IMR-90 (cell line): ENCODE measurements around the gene SHC1. TPM values are rescaled to one million over a fixed set of nuclear protein-coding genes. Genes with fewer than 3 reads are reported as not detected.

Source experiments
- ATAC-seq: fragments of 200-7000 bp; cut with Tn5 transposase; 2 replicates; pipeline ENCODE4 v1.9.1; 2020; ENCODE audit warnings: low read depth, mild to moderate bottlenecking, moderate library complexity
- BruUV-seq: library from RNA; stranded (reverse); fragments of 400-500 nt; replicated peaks from 2 replicates; lab custom pipeline; 2021; lab: Mats Ljungman, UMichigan
- CTCF ChIA-PET: fragments of 300-600 bp; formaldehyde crosslinking; extraction: SDS; loops from one replicate; lab custom pipeline; 2021; ENCODE audit warnings: antibody characterized with exemption; lab: Yijun Ruan, JAX
- POLR2A ChIA-PET: fragments of 300-600 bp; sonication (Branson Sonifier 250); formaldehyde crosslinking; loops from one replicate; lab custom pipeline; 2022; ENCODE audit warnings: antibody characterized with exemption; ENCODE audit not compliant: unreplicated experiment; lab: Charles Lee
- DNase-seq: peaks from one replicate; pipeline ENCODE4 v3.0.0; 2013
- H2AFZ ChIP-seq: replicated peaks from 2 replicates; pipeline ENCODE3; 2013; ENCODE audit warnings: low read length, mild to moderate bottlenecking; ENCODE audit not compliant: poor library complexity
- H2AK5ac ChIP-seq: 2 replicates; pipeline ENCODE4 v1.6.1; 2013; ENCODE audit warnings: low read depth, low read length, inconsistent platforms
- H2AK9ac ChIP-seq: replicated peaks from 2 replicates; pipeline ENCODE3; 2013; ENCODE audit warnings: mild to moderate bottlenecking, low read depth, low read length, moderate library complexity; ENCODE audit not compliant: poor library complexity
- H2BK120ac ChIP-seq: 2 replicates; pipeline ENCODE4 v1.6.1; 2013; ENCODE audit warnings: low read depth, low read length, inconsistent platforms
- H2BK15ac ChIP-seq: 3 replicates; pipeline ENCODE4 v1.6.1; 2013; ENCODE audit warnings: low read depth, low read length, inconsistent platforms
- H2BK20ac ChIP-seq: 2 replicates; pipeline ENCODE4 v1.6.1; 2013; ENCODE audit warnings: low read depth, mild to moderate bottlenecking, inconsistent platforms, low read length, moderate library complexity
- H2BK5ac ChIP-seq: 2 replicates; pipeline ENCODE4 v1.6.1; 2013; ENCODE audit warnings: mild to moderate bottlenecking, low read depth, low read length, inconsistent platforms; ENCODE audit not compliant: poor library complexity, severe bottlenecking
- H3K14ac ChIP-seq: replicated peaks from 2 replicates; pipeline ENCODE4 v1.6.1; 2013; ENCODE audit warnings: low read depth, low read length, inconsistent platforms
- H3K18ac ChIP-seq: 2 replicates; pipeline ENCODE4 v1.6.1; 2013; ENCODE audit warnings: low read depth, low read length, control low read depth
- H3K23ac ChIP-seq: 2 replicates; pipeline ENCODE4 v1.6.1; 2013; ENCODE audit warnings: low read depth, low read length, inconsistent platforms
- H3K27ac ChIP-seq: 2 replicates; pipeline ENCODE4 v1.5.1; 2013; ENCODE audit warnings: mild to moderate bottlenecking, control low read depth, low read length; ENCODE audit not compliant: insufficient read depth
- H3K27me3 ChIP-seq: 2 replicates; pipeline ENCODE4 v1.6.1; 2013; ENCODE audit warnings: low read length; ENCODE audit not compliant: control insufficient read depth, insufficient read depth
- H3K36me3 ChIP-seq: 2 replicates; pipeline ENCODE4 v1.6.1; 2013; ENCODE audit warnings: low read length, mixed read lengths; ENCODE audit not compliant: control insufficient read depth, insufficient read depth
- H3K4ac ChIP-seq: 2 replicates; pipeline ENCODE4 v1.6.1; 2013; ENCODE audit warnings: low read depth, low read length, inconsistent platforms
- H3K4me1 ChIP-seq: 2 replicates; pipeline ENCODE4 v1.6.1; 2013; ENCODE audit warnings: low read length, mixed read lengths; ENCODE audit not compliant: control insufficient read depth, insufficient read depth
- H3K4me2 ChIP-seq: 2 replicates; pipeline ENCODE4 v1.6.1; 2013; ENCODE audit warnings: low read depth, mild to moderate bottlenecking, control low read depth, low read length, moderate library complexity
- H3K4me3 ChIP-seq: 2 replicates; pipeline ENCODE4 v1.5.1; 2013; ENCODE audit warnings: low read depth, mild to moderate bottlenecking, control low read depth, low read length, moderate library complexity; ENCODE audit not compliant: insufficient read depth
- H3K56ac ChIP-seq: 2 replicates; pipeline ENCODE4 v1.6.1; 2013; ENCODE audit warnings: low read length, inconsistent platforms; ENCODE audit not compliant: insufficient read depth; ENCODE audit errors: extremely low read depth
- H3K79me1 ChIP-seq, 2 experiments: 2 replicates each; pipeline ENCODE4 v1.6.1; 2013; ENCODE audit warnings: low read length in 2 of 2, inconsistent platforms in 1 of 2, low read depth in 1 of 2
- H3K9ac ChIP-seq: 2 replicates; pipeline ENCODE4 v1.6.1; 2013; ENCODE audit warnings: low read depth, low read length, control low read depth
- H3K9me1 ChIP-seq: 2 replicates; pipeline ENCODE4 v1.6.1; 2013; ENCODE audit warnings: low read length, inconsistent platforms; ENCODE audit not compliant: insufficient read depth
- H3K9me3 ChIP-seq: 2 replicates; pipeline ENCODE4 v1.6.1; 2013; ENCODE audit warnings: low read length; ENCODE audit not compliant: control insufficient read depth, insufficient read depth
- H4K20me1 ChIP-seq: 2 replicates; pipeline ENCODE4 v1.6.1; 2013; ENCODE audit warnings: low read length, inconsistent platforms; ENCODE audit not compliant: insufficient read depth
- H4K5ac ChIP-seq: 2 replicates; pipeline ENCODE4 v1.6.1; 2013; ENCODE audit warnings: mild to moderate bottlenecking, low read depth, low read length, control low read depth
- H4K8ac ChIP-seq, 2 experiments: 2 replicates each; pipeline ENCODE4 v1.6.1; 2013; ENCODE audit warnings: low read depth in 2 of 2, low read length in 2 of 2, control low read depth in 1 of 2, inconsistent platforms in 1 of 2
- H4K91ac ChIP-seq: 2 replicates; pipeline ENCODE4 v1.6.1; 2013; ENCODE audit warnings: low read depth, low read length, inconsistent platforms; ENCODE audit not compliant: insufficient read depth
- CEBPB ChIP-seq: IDR thresholded peaks from 2 replicates; pipeline ENCODE4 v1.6.1; 2012; ENCODE audit warnings: low read depth, low read length, improper control_type of control experiment
- FOS ChIP-seq: fragments of 150-350 bp; IDR thresholded peaks from 2 replicates; pipeline ENCODE4 v1.6.1; 2016; ENCODE audit warnings: low read depth, low read length
- MAFK ChIP-seq: IDR thresholded peaks from 2 replicates; pipeline ENCODE4 v1.6.1; 2012; ENCODE audit warnings: low read depth, low read length, improper control_type of control experiment
- RFX5 ChIP-seq: IDR thresholded peaks from 2 replicates; pipeline ENCODE4 v1.8.0; 2012; ENCODE audit warnings: low read depth, mild to moderate bottlenecking, low read length, moderate library complexity
- SMC3 ChIP-seq: fragments of 150-350 bp; IDR thresholded peaks from 2 replicates; pipeline ENCODE4 v1.6.1; 2016; ENCODE audit warnings: low read depth, mild to moderate bottlenecking, antibody characterized with exemption, low read length, moderate library complexity
- WGBS, 2 experiments: methylation state at CpG; one replicate each; pipeline versions ENCODE4 v1.1.5 to v1.1.7; 2013; ENCODE audit warnings: missing lambda C conversion rate in 2 of 2; ENCODE audit not compliant: insufficient read length in 1 of 2; ENCODE audit errors: extremely low coverage in 2 of 2; 5-methylcytosine and 5-hydroxymethylcytosine counted together
- dilution Hi-C: fragments of 300-500 bp; cut with HindIII; formaldehyde crosslinking; loops from one replicate; pipeline ENCODE4 v1.14.3; 2018; ENCODE audit warnings: low sequenced_read_pairs; ENCODE audit not compliant: unreplicated experiment
- in situ Hi-C: fragments of 300-500 bp; cut with MboI; formaldehyde crosslinking; loops from 3 replicates; pipeline ENCODE4 v1.14.3; 2019; ENCODE audit warnings: low sequenced_read_pairs, inconsistent platforms, mixed read lengths
- intact Hi-C: fragments of 100-400 bp; cut with micrococcal nuclease; formaldehyde crosslinking; loops from 2 replicates; pipeline ENCODE4 v1.10.0; 2022
- polyA plus RNA-seq, 3 experiments: library from polyadenylated mRNA; depleted of rRNA; stranded (reverse); fragments of >200 nt; gene quantifications; 2 replicates each; pipeline ENCODE4 v1.2.3, GENCODE V29; 2012; ENCODE audit warnings: low replicate concordance in 1 of 3
- total RNA-seq: library from RNA; depleted of rRNA; stranded (reverse); fragments of >200 nt; gene quantifications from 2 replicates; pipeline ENCODE4 v1.2.3, GENCODE V29; 2012
- TF ChIP-seq, protein P1 (sequence below): conservative IDR thresholded peaks from 2 replicates; pipeline ENCODE4 v1.5.1; 2012; ENCODE audit warnings: mild to moderate bottlenecking, low read depth, low read length, improper control_type of control experiment
- TF ChIP-seq, protein P2 (sequence below): fragments of 150-350 bp; IDR thresholded peaks from 2 replicates; pipeline ENCODE4 v1.6.1; 2017; ENCODE audit warnings: mild to moderate bottlenecking, antibody characterized with exemption, low read length, low read depth

The SHC1 gene
- total and polyA plus RNA-seq, 2 of the 4 experiments (the other 2 are of a cell fraction), result 352 to 355 TPM

DNA sequence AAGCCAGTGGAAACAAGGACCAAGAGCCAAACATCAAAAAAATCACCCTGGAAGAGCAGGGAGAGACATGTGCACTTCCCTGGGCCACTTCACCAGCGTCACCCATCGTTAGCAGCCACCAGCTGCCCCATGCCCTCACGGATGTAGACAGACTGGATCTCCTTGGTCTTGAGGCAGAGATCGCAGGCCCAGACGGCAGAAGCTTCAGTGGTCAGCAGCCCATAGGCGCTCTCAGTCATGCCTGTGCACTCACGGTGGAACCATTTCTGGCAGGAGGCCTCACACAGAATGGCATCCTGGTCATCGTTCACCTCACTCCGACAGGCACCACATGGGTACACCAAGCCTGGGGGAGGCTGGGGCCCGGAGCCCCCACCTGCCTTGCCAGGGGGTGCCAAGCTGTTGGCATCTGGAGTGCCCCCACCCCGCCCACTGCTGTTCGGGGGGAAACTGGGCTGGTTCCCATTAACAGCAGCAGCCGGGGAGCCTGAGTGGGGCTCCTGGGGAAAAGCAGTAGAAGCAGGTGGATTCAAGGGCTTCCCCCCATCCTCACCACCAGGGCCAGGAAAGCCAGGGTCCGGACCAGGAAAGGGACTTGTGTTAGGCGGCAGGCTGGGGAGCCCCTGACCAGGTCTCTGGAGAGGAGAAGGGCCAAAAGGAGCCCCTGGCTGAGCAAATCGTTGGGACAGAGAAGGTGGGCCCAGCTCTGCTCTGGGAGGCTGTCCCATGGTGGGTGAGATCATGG is 11.7 kb downstream of the SHC1 start:
- Histone ChIP-seq H3K14ac (no peak overlapping the region), H3K27ac (no peak overlapping the region), H2AK5ac (no peak overlapping the region), H4K5ac (no peak overlapping the region), H4K20me1 (peaks cover 13% of the 10 kb centered on the region), H2AK9ac (no peak overlapping the region), H2AFZ (no peak overlapping the region), H3K18ac (no peak overlapping the region), H4K8ac (no peak overlapping the region), H3K4ac (no peak overlapping the region), H3K9me1 (peaks cover 8% of the 10 kb centered on the region), H3K27me3 (no peaks in the 10 kb centered on the region), H3K56ac (no peak overlapping the region), H2BK5ac (no peak overlapping the region), H3K4me3 (no peak overlapping the region), H2BK20ac (no peak overlapping the region), H3K9me3 (no peaks in the 10 kb centered on the region), H3K4me1 (peaks cover 18% of the 10 kb centered on the region), H3K9ac (no peak overlapping the region), H4K91ac (no peak overlapping the region), H2BK15ac (no peak overlapping the region), H3K4me2 (no peak overlapping the region), H3K36me3 (peaks cover 25% of the 10 kb centered on the region), H2BK120ac (no peak overlapping the region), H3K79me1 (peaks cover 19 to 62% of the 10 kb centered on the region in 2 experiments; a peak in 3 of 4 replicates), H3K23ac (no peak overlapping the region)
- in situ Hi-C loops (loop anchor here (10.0 kb wide), 1 partner anchor 96 kb away; the partner anchor contains the start of gene ADAM15), dilution Hi-C loops (no loop called here), intact Hi-C loops (loop anchor here (5.0 kb wide), 1 partner anchor 103 kb away; the partner anchor contains the start of gene EFNA4)
- TF ChIP-seq, protein P1, sequence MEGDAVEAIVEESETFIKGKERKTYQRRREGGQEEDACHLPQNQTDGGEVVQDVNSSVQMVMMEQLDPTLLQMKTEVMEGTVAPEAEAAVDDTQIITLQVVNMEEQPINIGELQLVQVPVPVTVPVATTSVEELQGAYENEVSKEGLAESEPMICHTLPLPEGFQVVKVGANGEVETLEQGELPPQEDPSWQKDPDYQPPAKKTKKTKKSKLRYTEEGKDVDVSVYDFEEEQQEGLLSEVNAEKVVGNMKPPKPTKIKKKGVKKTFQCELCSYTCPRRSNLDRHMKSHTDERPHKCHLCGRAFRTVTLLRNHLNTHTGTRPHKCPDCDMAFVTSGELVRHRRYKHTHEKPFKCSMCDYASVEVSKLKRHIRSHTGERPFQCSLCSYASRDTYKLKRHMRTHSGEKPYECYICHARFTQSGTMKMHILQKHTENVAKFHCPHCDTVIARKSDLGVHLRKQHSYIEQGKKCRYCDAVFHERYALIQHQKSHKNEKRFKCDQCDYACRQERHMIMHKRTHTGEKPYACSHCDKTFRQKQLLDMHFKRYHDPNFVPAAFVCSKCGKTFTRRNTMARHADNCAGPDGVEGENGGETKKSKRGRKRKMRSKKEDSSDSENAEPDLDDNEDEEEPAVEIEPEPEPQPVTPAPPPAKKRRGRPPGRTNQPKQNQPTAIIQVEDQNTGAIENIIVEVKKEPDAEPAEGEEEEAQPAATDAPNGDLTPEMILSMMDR, result no peak
- TF ChIP-seq, protein P2, sequence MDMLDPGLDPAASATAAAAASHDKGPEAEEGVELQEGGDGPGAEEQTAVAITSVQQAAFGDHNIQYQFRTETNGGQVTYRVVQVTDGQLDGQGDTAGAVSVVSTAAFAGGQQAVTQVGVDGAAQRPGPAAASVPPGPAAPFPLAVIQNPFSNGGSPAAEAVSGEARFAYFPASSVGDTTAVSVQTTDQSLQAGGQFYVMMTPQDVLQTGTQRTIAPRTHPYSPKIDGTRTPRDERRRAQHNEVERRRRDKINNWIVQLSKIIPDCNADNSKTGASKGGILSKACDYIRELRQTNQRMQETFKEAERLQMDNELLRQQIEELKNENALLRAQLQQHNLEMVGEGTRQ, result no peak
- no peak for TF ChIP-seq CEBPB
- no peak for TF ChIP-seq RFX5
- no peak for TF ChIP-seq MAFK
- TF ChIP-seq FOS, result no peak
- no peak for TF ChIP-seq SMC3
- CTCF ChIA-PET, result no interaction called here
- no peak for ATAC-seq
- DNase-seq, result no peak
- WGBS, 2 experiments, result 93% methylated on average over 5 of the region's 16 CpGs; no CpG with 5 or more reads in 1 of the 2 experiments
- POLR2A ChIA-PET, result no interaction called here
- no TSS peak for BruUV-seq
